Fibroblast of pulmonary artery (primary cell): ENCODE results near the gene NBEA.
"Not testable (repeated sequence)": the region's sequence is repeated elsewhere in the genome, so short reads cannot be mapped to it uniquely, and the experiment has no call there.

Source experiments
- DNase-seq: peaks from one replicate; pipeline ENCODE4 v3.0.0-alpha.2; 2010; ENCODE audit warnings: low read depth
- H3K4me3 ChIP-seq: replicated peaks from 2 replicates; pipeline ENCODE4 v1.5.1; 2011; ENCODE audit warnings: low read depth, mild to moderate bottlenecking, control low read depth, low read length, moderate library complexity
- CTCF ChIP-seq: IDR thresholded peaks from 2 replicates; pipeline ENCODE4 v1.5.1; 2011; ENCODE audit warnings: mild to moderate bottlenecking, control low read depth, low read length, inconsistent platforms; ENCODE audit errors: missing control alignments

NBEA gene

GRCh38 chr13:34990399-34991214 lies 48.5 kb downstream of the NBEA start:
- no peak overlapping the region for H3K4me3 ChIP-seq
- DNase-seq, result no peak
- no peak for TF ChIP-seq CTCF

GRCh38 chr13:34993470-34993869 lies 51.4 kb downstream of the NBEA start:
- DNase-seq, result peak; percentile 8
- no peak overlapping the region for H3K4me3 ChIP-seq
- no peak for TF ChIP-seq CTCF

- not testable (repeated sequence) for H3K4me3 ChIP-seq, DNase-seq
Measured at GRCh38 chr13:35003734-35004133, 61.7 kb downstream of the NBEA start.

- DNase-seq, result no peak
- no peak for TF ChIP-seq CTCF
- no peak overlapping the region for H3K4me3 ChIP-seq
Measured at GRCh38 chr13:35005051-35005450, 63.0 kb downstream of the NBEA start.

- no peak overlapping the region for H3K4me3 ChIP-seq
- DNase-seq, result no peak
Measured at GRCh38 chr13:35014606-35015213, 72.6 kb downstream of the NBEA start.

GRCh38 chr13:35016362-35017112 lies 74.5 kb downstream of the NBEA start:
- no peak for DNase-seq
- no peak for TF ChIP-seq CTCF
- H3K4me3 ChIP-seq, result no peak overlapping the region

More at GRCh38 chr13:35014606-35015213, 72.6 kb downstream of the NBEA start:
- TF ChIP-seq CTCF, result no peak

- no peak for DNase-seq
- TF ChIP-seq CTCF, result no peak
- H3K4me3 ChIP-seq, result no peak overlapping the region
Measured at GRCh38 chr13:35025314-35025713, 83.2 kb downstream of the NBEA start.
